Endothelial cell of umbilical vein (primary cell): ENCODE measurements around the gene COQ3. TPM values are rescaled to one million over a fixed set of nuclear protein-coding genes. Genes with fewer than 3 reads are reported as not detected.

Experiments
- BruUV-seq: library from RNA; stranded (reverse); fragments of 400-500 nt; replicated peaks from 2 replicates; lab custom pipeline; 2021; lab: Mats Ljungman, UMichigan
- CTCF ChIA-PET: fragments of 300-600, 350-600 bp; sonication (Branson Sonifier 250); formaldehyde crosslinking; loops from one replicate; lab custom pipeline; 2021; ENCODE audit warnings: antibody characterized with exemption, inconsistent platforms; lab: Charles Lee
- POLR2A ChIA-PET: fragments of 300-600, 350-600 bp; sonication (Branson Sonifier 250); formaldehyde crosslinking; loops from one replicate; lab custom pipeline; 2021; ENCODE audit warnings: antibody characterized with exemption, inconsistent platforms; lab: Charles Lee
- DNase-seq: peaks from one replicate; pipeline ENCODE4 v3.0.0-alpha.2; 2011; ENCODE audit warnings: low read depth, low spot score
- FAIRE-seq: peaks from 2 replicates; lab custom pipeline; 2011; peaks lifted over from hg19 to GRCh38; lab: Jason Lieb, UNC
- H2AFZ ChIP-seq: 2 replicates; pipeline ENCODE4 v1.6.0; 2012; ENCODE audit warnings: low read depth, low read length, control low read depth, inconsistent platforms
- H3K27ac ChIP-seq: 2 replicates; pipeline ENCODE4 v1.5.1; 2011; ENCODE audit warnings: low read depth, mild to moderate bottlenecking, control low read depth, low read length, moderate library complexity; ENCODE audit not compliant: insufficient read depth
- H3K27me3 ChIP-seq, 2 experiments: 2 replicates each; pipeline versions ENCODE4 v1.6.0 to v1.6.1; 2011; ENCODE audit warnings: low read length in 2 of 2, mixed read lengths in 1 of 2; ENCODE audit not compliant: control insufficient read depth in 2 of 2, insufficient read depth in 2 of 2
- H3K36me3 ChIP-seq, 2 experiments: 2 replicates in 1 of 2; 3 replicates in 1 of 2; pipeline ENCODE4 v1.5.1; 2011; ENCODE audit warnings: low read length in 2 of 2, mild to moderate bottlenecking in 1 of 2, moderate library complexity in 1 of 2; ENCODE audit not compliant: control insufficient read depth in 2 of 2, insufficient read depth in 2 of 2; ENCODE audit errors: extremely low read depth in 1 of 2
- H3K4me1 ChIP-seq: 3 replicates; pipeline ENCODE4 v1.5.1; 2011; ENCODE audit warnings: mild to moderate bottlenecking, low read length; ENCODE audit not compliant: control insufficient read depth, insufficient read depth; ENCODE audit errors: extremely low read depth
- H3K4me2 ChIP-seq: 2 replicates; pipeline ENCODE4 v1.6.1; 2011; ENCODE audit warnings: low read length, control low read depth, mixed read lengths; ENCODE audit not compliant: insufficient read depth
- H3K4me3 ChIP-seq, 3 experiments: fragments of 200-600 bp in 1 of 3; sonication (generic), shearing (Covaris generic) in 1 of 3; replicated peaks in 1 of 3; 2 replicates each; pipeline ENCODE4 v1.5.1; 2011 to 2016; ENCODE audit warnings: control low read depth in 3 of 3, low read length in 3 of 3, mild to moderate bottlenecking in 2 of 3, inconsistent platforms in 1 of 3, low read depth in 1 of 3, moderate library complexity in 1 of 3; ENCODE audit not compliant: insufficient read depth in 1 of 3
- H3K79me2 ChIP-seq: 2 replicates; pipeline ENCODE4 v1.6.0; 2012; ENCODE audit warnings: low read length, inconsistent platforms; ENCODE audit not compliant: control insufficient read depth, insufficient read depth
- H3K9ac ChIP-seq: replicated peaks from 2 replicates; pipeline ENCODE3; 2011; ENCODE audit warnings: low read length, control low read depth; ENCODE audit not compliant: insufficient read depth; ENCODE audit errors: extremely low read depth
- H3K9me1 ChIP-seq: replicated peaks from 3 replicates; pipeline ENCODE4 v1.6.0; 2011; ENCODE audit warnings: mild to moderate bottlenecking, low read length; ENCODE audit not compliant: control insufficient read depth, insufficient read depth; ENCODE audit errors: extremely low read depth
- H3K9me3 ChIP-seq: replicated peaks from 2 replicates; pipeline ENCODE4 v1.5.1; 2012; ENCODE audit warnings: low read length, inconsistent platforms; ENCODE audit not compliant: control insufficient read depth, insufficient read depth
- H4K20me1 ChIP-seq: replicated peaks from 2 replicates; pipeline ENCODE3; 2011; ENCODE audit warnings: mild to moderate bottlenecking, low read length; ENCODE audit not compliant: control insufficient read depth, insufficient read depth; ENCODE audit errors: extremely low read depth
- CTCF ChIP-seq, 2 donors: IDR thresholded peaks; 1 replicate in 1 of 2; 2 replicates in 1 of 2; pipeline ENCODE4 v1.5.1; 2011; ENCODE audit warnings: low read length in 2 of 2, mild to moderate bottlenecking in 2 of 2, moderate library complexity in 2 of 2, control low read depth in 1 of 2, inconsistent platforms in 1 of 2, low read depth in 1 of 2; ENCODE audit not compliant: insufficient read depth in 1 of 2; ENCODE audit errors: extremely low read depth in 1 of 2
- EZH2 ChIP-seq: IDR thresholded peaks from 2 replicates; pipeline ENCODE4 v1.6.1; 2012; ENCODE audit warnings: borderline replicate concordance, low read depth, mild to moderate bottlenecking, moderate library complexity, low read length, inconsistent platforms; ENCODE audit not compliant: severe bottlenecking
- FOS ChIP-seq: IDR thresholded peaks from 2 replicates; pipeline ENCODE4 v1.6.1; 2011; ENCODE audit warnings: mild to moderate bottlenecking, low read length, moderate library complexity, borderline replicate concordance; ENCODE audit not compliant: insufficient read depth
- GATA2 ChIP-seq: IDR thresholded peaks from 2 replicates; pipeline ENCODE4 v1.7.0; 2011; ENCODE audit warnings: low read depth, mild to moderate bottlenecking, moderate library complexity, mixed read lengths, low read length; ENCODE audit not compliant: insufficient read length, insufficient read depth
- JUN ChIP-seq: IDR thresholded peaks from 2 replicates; pipeline ENCODE4 v1.6.1; 2011; ENCODE audit warnings: borderline replicate concordance, low read depth; ENCODE audit not compliant: insufficient read length, insufficient read depth
- MAX ChIP-seq: IDR thresholded peaks from 2 replicates; pipeline ENCODE4 v1.6.1; 2011; ENCODE audit not compliant: insufficient read depth, insufficient read length
- MYC ChIP-seq: IDR thresholded peaks from one replicate; pipeline ENCODE4 v1.6.1; 2011; ENCODE audit warnings: mild to moderate bottlenecking, low read depth, low read length
- POLR2A ChIP-seq: IDR thresholded peaks from 2 replicates; pipeline ENCODE4 v1.6.1; 2012; ENCODE audit warnings: low read depth, mild to moderate bottlenecking, control low read depth, low read length
- POLR2AphosphoS5 ChIP-seq: IDR thresholded peaks from 2 replicates; pipeline ENCODE4 v1.6.1; 2012; ENCODE audit warnings: low read depth, mild to moderate bottlenecking, control low read depth, low read length, moderate library complexity; ENCODE audit not compliant: insufficient read depth
- dilution Hi-C: fragments of 300-500 bp; cut with MboI; formaldehyde crosslinking; loops from one replicate; pipeline ENCODE4 v1.15.0; 2019; ENCODE audit warnings: low sequenced_read_pairs; ENCODE audit not compliant: extremely low pct_ligation_motif_present
- intact Hi-C: fragments of 100-400 bp; cut with micrococcal nuclease; formaldehyde crosslinking; loops from one replicate; pipeline ENCODE4 v1.10.0; 2022
- polyA plus RNA-seq, 4 experiments: library from polyadenylated mRNA; depleted of rRNA in 3 of 4; stranded (reverse) in 3 of 4; unstranded in 1 of 4; fragments of >200 nt; gene quantifications; 2 replicates each; pipeline versions ENCODE4 v1.2.1 to v1.2.3, GENCODE V29; 2011 to 2012; ENCODE audit warnings: missing spikeins in 1 of 4
- total RNA-seq: library from RNA; stranded (reverse); gene quantifications from 2 replicates; pipeline ENCODE4 v1.2.3, GENCODE V29; 2021

COQ3 gene
- total and polyA plus RNA-seq, 2 donors (not counting 3 experiments of a cell fraction or from before 2014, with no cell fraction given): 4.0 to 7.5 TPM

- POLR2A ChIA-PET: no interaction called here
- dilution Hi-C loops (no loop called here), intact Hi-C loops (no loop called here)
- H3K4me2 ChIP-seq: peak overlapping the region; percentile 94
- H2AFZ ChIP-seq: no peak overlapping the region
- CTCF ChIA-PET: interaction anchor here (2.5 to 4.3 kb wide), 3 partner anchors 16 to 20 kb away, joined by 11 to 29 read pairs (median 17); no protein-coding TSS in a partner anchor
- no peak overlapping the region for H3K27ac ChIP-seq
- no peak for FAIRE-seq
- H3K9me3 ChIP-seq: no peaks in the 10 kb centered on the region
- no peaks in the 10 kb centered on the region for H3K79me2 ChIP-seq
- no peak overlapping the region for H3K4me3 ChIP-seq
- H3K36me3 ChIP-seq: no peaks in the 10 kb centered on the region
- TF ChIP-seq EZH2 (no peak), POLR2AphosphoS5 (no peak), MYC (no peak), GATA2 (no peak), MAX (no peak), CTCF (IDR thresholded peaks at IDR 0.05; ENCODE audit: extremely low read depth in 1 of 2, insufficient read depth in 1 of 2, low read depth in 1 of 2, low read length in 2 of 2) (no peak), POLR2A (no peak), FOS (no peak), JUN (no peak)
- no TSS peak for BruUV-seq
- H3K9me1 ChIP-seq: no peaks in the 10 kb centered on the region
- no peak for DNase-seq
- H4K20me1 ChIP-seq: no peaks in the 10 kb centered on the region
- H3K27me3 ChIP-seq: peaks cover 8 to 11% of the 10 kb centered on the region in 2 experiments
- peaks cover 12% of the 10 kb centered on the region for H3K4me1 ChIP-seq
- no peak overlapping the region for H3K9ac ChIP-seq
Observed at GRCh38 chr6:99350573-99350972, 43.4 kb downstream of the COQ3 start.
